Measurements from ENCODE around the gene EML4. TPM values are rescaled to one million over a fixed set of nuclear protein-coding genes. Genes with fewer than 3 reads are reported as not detected.

EML4 gene
- total RNA-seq, 4 donors from 2014 or later = 27.4 to 96.8 (median 58.0) TPM

GRCh38 chr2:42369532-42370229 lies 200.5 kb downstream of the EML4 start:
- intact Hi-C loops (cut with DNase I; ENCODE audit: low total_unique reads) = loop anchor here (10.0 kb wide), 1 partner anchor 275 kb away; no protein-coding TSS in a partner anchor
- H3K9me3 ChIP-seq = no peaks in the 10 kb centered on the region
- H3K4me1 ChIP-seq = no peaks in the 10 kb centered on the region
- no peaks in the 10 kb centered on the region for H3K36me3 ChIP-seq
- no peak overlapping the region for H3K27ac ChIP-seq
- H3K4me3 ChIP-seq = no peak overlapping the region
- no peak for DNase-seq
- no peaks in the 10 kb centered on the region for H3K27me3 ChIP-seq
- no peak for TF ChIP-seq CTCF (IDR thresholded peaks at IDR 0.05)
- TF ChIP-seq POLR2A (IDR thresholded peaks at IDR 0.05) = no peak

DNA sequence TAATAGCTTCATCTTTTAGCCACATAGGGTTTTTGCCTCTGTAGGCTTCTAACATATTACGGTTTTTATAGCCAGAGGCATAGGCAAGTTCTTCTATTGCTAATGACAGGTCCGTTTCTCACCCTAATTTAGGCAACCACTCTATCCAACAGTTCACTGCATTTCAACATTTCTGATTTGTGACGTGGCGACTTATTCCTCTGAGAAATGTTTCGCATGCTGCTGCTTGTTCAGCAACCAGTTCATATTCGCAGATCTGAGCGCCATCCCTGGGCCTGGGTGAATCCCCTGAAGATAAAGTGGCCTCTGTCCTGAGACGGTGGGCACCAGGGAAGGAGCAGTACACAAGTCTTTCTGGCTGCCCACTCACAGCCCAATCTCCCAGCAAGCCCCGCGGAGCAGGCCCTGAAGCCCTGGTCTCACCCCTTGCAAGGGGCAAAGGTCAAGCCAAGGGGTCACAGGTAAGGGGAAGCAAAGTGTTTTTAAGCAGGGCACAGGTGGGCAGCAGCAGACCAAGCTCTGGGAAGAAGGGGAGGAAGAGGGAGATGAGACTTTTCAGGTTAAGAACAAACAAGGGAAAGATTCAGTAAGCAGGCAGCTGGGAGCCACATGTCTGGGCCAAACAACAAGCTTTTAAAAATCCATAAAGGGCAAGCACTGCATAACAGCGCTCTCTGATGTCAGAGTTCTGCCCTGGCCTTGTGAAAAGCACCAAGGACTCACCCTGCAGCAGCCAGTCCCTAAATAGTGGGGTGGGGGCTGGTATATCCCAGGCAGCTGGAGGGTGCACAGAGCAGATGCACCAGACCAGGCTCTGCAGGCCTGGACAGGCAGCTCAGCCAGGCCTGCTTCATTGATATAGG lies 202.7 kb downstream of the EML4 start:
- DNase-seq = no peak
- no peaks in the 10 kb centered on the region for H3K4me1 ChIP-seq
- no peaks in the 10 kb centered on the region for H3K9me3 ChIP-seq
- H3K27me3 ChIP-seq = no peaks in the 10 kb centered on the region
- H3K36me3 ChIP-seq = no peaks in the 10 kb centered on the region
- no peak overlapping the region for H3K27ac ChIP-seq
- H3K4me3 ChIP-seq = no peak overlapping the region
- no peak for TF ChIP-seq CTCF (IDR thresholded peaks at IDR 0.05)
- TF ChIP-seq POLR2A (IDR thresholded peaks at IDR 0.05) = no peak
- intact Hi-C loops (cut with DNase I; ENCODE audit: low total_unique reads) = no loop called here

DNA sequence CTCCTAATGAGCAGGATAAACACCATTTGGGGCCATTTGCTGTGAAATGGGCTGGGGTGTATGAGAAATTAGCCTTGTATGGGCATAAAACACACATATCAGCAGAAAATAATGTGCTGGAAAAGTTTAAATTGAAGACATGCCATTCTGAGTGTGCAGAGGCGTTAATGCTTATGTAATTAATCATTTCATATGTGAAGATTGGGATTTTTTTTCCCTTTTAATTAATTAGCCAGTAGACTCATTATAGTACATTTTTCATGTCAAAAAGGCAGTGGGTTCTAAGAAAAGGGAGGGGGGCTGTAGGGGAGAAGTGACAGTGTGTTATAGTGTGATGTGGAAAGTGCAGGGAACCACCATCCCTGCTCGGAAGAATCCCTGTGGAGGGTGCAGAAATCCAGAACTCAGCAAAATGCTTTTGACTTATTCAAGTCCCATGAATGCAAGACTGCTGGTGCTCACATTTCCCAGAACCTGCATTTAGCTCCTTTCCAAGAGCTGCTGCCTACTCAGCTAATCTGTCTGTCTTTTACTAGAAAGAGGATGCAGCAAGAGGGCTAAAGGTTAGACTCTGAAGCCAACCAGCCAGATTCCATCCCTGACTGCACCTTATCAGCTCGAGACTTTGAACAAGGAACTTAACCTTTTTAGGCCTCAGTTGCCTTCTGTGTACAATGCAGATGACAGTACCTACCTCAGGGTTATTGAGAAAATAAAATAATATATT lies 203.5 kb downstream of the EML4 start:
- TF ChIP-seq POLR2A (IDR thresholded peaks at IDR 0.05) = no peak
- TF ChIP-seq CTCF (IDR thresholded peaks at IDR 0.05) = no peak
- no peak overlapping the region for H3K27ac ChIP-seq
- H3K36me3 ChIP-seq = no peaks in the 10 kb centered on the region
- H3K27me3 ChIP-seq = no peaks in the 10 kb centered on the region
- no peaks in the 10 kb centered on the region for H3K4me1 ChIP-seq
- H3K9me3 ChIP-seq = no peaks in the 10 kb centered on the region
- DNase-seq = no peak
- no peak overlapping the region for H3K4me3 ChIP-seq
- intact Hi-C loops (cut with DNase I; ENCODE audit: low total_unique reads) = no loop called here

GRCh38 chr2:42376758-42377157 lies 207.6 kb downstream of the EML4 start:
- no peaks in the 10 kb centered on the region for H3K9me3 ChIP-seq
- intact Hi-C loops (cut with DNase I; ENCODE audit: low total_unique reads) = no loop called here
- no peaks in the 10 kb centered on the region for H3K27me3 ChIP-seq
- TF ChIP-seq CTCF (IDR thresholded peaks at IDR 0.05) (no peak), POLR2A (IDR thresholded peaks at IDR 0.05) (no peak)
- DNase-seq = no peak
- H3K27ac ChIP-seq = no peak overlapping the region
- H3K4me1 ChIP-seq = no peaks in the 10 kb centered on the region
- no peak overlapping the region for H3K4me3 ChIP-seq
- no peaks in the 10 kb centered on the region for H3K36me3 ChIP-seq
